K562 (cell line): ENCODE measurements around the gene UNC13A. TPM values are rescaled to one million over a fixed set of nuclear protein-coding genes. Genes with fewer than 3 reads are reported as not detected.

Source experiments
- ATAC-seq: fragments of 200-7000 bp; cut with Tn5 transposase; 3 replicates; pipeline ENCODE4 v1.9.1; 2020; ENCODE audit warnings: moderate library complexity
- BruUV-seq: library from RNA; stranded (reverse); fragments of 400-500 nt; replicated peaks from 2 replicates; lab custom pipeline; 2021; lab: Mats Ljungman, UMichigan
- CTCF ChIA-PET: fragments of 300-600 bp; formaldehyde crosslinking; extraction: SDS; loops from one replicate; lab custom pipeline; 2021; ENCODE audit warnings: low intra/inter-chr PET ratio; lab: Yijun Ruan, JAX
- POLR2A ChIA-PET: fragments of 300-600, 350-650 bp; sonication (Branson Sonifier 250); formaldehyde crosslinking; extraction: SDS; loops from one replicate; lab custom pipeline; 2021; ENCODE audit warnings: antibody characterized with exemption, inconsistent platforms; lab: Yijun Ruan, JAX
- DNase-seq, 4 experiments: peaks; one replicate each; pipeline versions ENCODE4 v3.0.0 to v3.0.0-alpha.2; 2011 to 2018; ENCODE audit warnings: low spot score in 3 of 4, mixed read lengths in 3 of 4; ENCODE audit errors: extremely low read depth in 1 of 4
- FAIRE-seq: peaks from 2 replicates; lab custom pipeline; 2011; peaks lifted over from hg19 to GRCh38; lab: Jason Lieb, UNC
- H2AFZ ChIP-seq: 2 replicates; pipeline ENCODE4 v1.6.0; 2011; ENCODE audit warnings: low read depth, low read length, control low read depth, inconsistent platforms
- H3K27ac ChIP-seq: fragments of 200-600 bp; 3 replicates; pipeline ENCODE4 v1.8.0; 2011; ENCODE audit warnings: low read depth, mild to moderate bottlenecking, control low read depth, inconsistent platforms, low read length, moderate library complexity, mixed read lengths; ENCODE audit errors: extremely low read depth
- H3K27me3 ChIP-seq, 2 experiments: fragments of 300-600 bp in 1 of 2; 2 replicates in 1 of 2; 3 replicates in 1 of 2; pipeline versions ENCODE4 v1.6.0 to v1.8.0; 2011; ENCODE audit warnings: inconsistent platforms in 2 of 2, low read length in 2 of 2, mild to moderate bottlenecking in 1 of 2, mixed read lengths in 1 of 2, moderate library complexity in 1 of 2; ENCODE audit not compliant: control insufficient read depth in 2 of 2, insufficient read depth in 2 of 2
- H3K36me3 ChIP-seq: fragments of 300-600 bp; 3 replicates; pipeline ENCODE4 v1.8.0; 2011; ENCODE audit warnings: mild to moderate bottlenecking, low read length, inconsistent platforms; ENCODE audit not compliant: control insufficient read depth, insufficient read depth
- H3K4me1 ChIP-seq, 2 experiments: fragments of 200-600 bp in 1 of 2; replicated peaks in 1 of 2; 2 replicates in 1 of 2; 3 replicates in 1 of 2; pipeline versions ENCODE4 v1.5.1 to v1.8.0; 2011; ENCODE audit warnings: inconsistent platforms in 2 of 2, low read length in 2 of 2, mild to moderate bottlenecking in 1 of 2, mixed read lengths in 1 of 2, moderate library complexity in 1 of 2; ENCODE audit not compliant: control insufficient read depth in 2 of 2, insufficient read depth in 2 of 2
- H3K4me2 ChIP-seq: 2 replicates; pipeline ENCODE4 v1.6.1; 2011; ENCODE audit warnings: low read length, control low read depth, inconsistent platforms, mixed read lengths; ENCODE audit not compliant: insufficient read depth
- H3K4me3 ChIP-seq: fragments of 200-600 bp; sonication (generic), shearing (Covaris generic); 2 replicates; pipeline ENCODE4 v1.5.1; 2016; ENCODE audit warnings: control low read depth, inconsistent platforms
- H3K79me2 ChIP-seq: fragments of 200-600 bp; 3 replicates; pipeline ENCODE4 v1.8.0; 2011; ENCODE audit warnings: low read length, inconsistent platforms; ENCODE audit not compliant: control insufficient read depth, insufficient read depth
- H3K9ac ChIP-seq, 2 experiments: 2 replicates each; pipeline versions ENCODE4 v1.6.0 to v1.6.1; 2011; ENCODE audit warnings: low read depth in 2 of 2, low read length in 2 of 2, control low read depth in 1 of 2, inconsistent platforms in 1 of 2, mild to moderate bottlenecking in 1 of 2, mixed read lengths in 1 of 2; ENCODE audit not compliant: insufficient read depth in 1 of 2
- H3K9me1 ChIP-seq: one replicate; pipeline ENCODE4 v1.6.0; 2011; ENCODE audit warnings: inconsistent platforms, mild to moderate bottlenecking, low read length, moderate library complexity; ENCODE audit not compliant: control insufficient read depth, insufficient read depth
- H3K9me3 ChIP-seq: replicated peaks from 2 replicates; pipeline ENCODE4 v1.5.1; 2011; ENCODE audit warnings: low read depth, low read length, inconsistent platforms; ENCODE audit not compliant: control insufficient read depth, insufficient read depth
- H4K20me1 ChIP-seq: replicated peaks from 2 replicates; pipeline ENCODE4 v1.6.1; 2011; ENCODE audit warnings: low read length, inconsistent platforms, mixed read lengths; ENCODE audit not compliant: control insufficient read depth, insufficient read depth
- FOS ChIP-seq: IDR thresholded peaks from 3 replicates; pipeline ENCODE4 v1.6.1; 2011; ENCODE audit not compliant: insufficient read length; ENCODE audit errors: extremely low read depth
- GATAD2B ChIP-seq: fragments of 450-650 bp; IDR thresholded peaks from 2 replicates; pipeline ENCODE4 v1.6.1; 2017; ENCODE audit warnings: mild to moderate bottlenecking, borderline replicate concordance
- HDGF ChIP-seq: fragments of 450-650 bp; IDR thresholded peaks from 2 replicates; pipeline ENCODE4 v1.6.1; 2016
- NCOA2 ChIP-seq, 2 experiments: fragments of 450-650 bp; IDR thresholded peaks; 2 replicates each; pipeline ENCODE4 v1.6.1; 2018; ENCODE audit warnings: mild to moderate bottlenecking in 2 of 2, moderate library complexity in 1 of 2; ENCODE audit not compliant: partially characterized antibody in 2 of 2
- RFX1 ChIP-seq: fragments of 450-650 bp; IDR thresholded peaks from 2 replicates; pipeline ENCODE4 v1.6.1; 2016; ENCODE audit warnings: mild to moderate bottlenecking, moderate library complexity
- ZBTB40 ChIP-seq, 2 experiments: fragments of 450-650 bp in 1 of 2; sonication (generic) in 1 of 2; formaldehyde crosslinking in 1 of 2; IDR thresholded peaks; 2 replicates each; pipeline versions ENCODE4 v1.7.1 to v1.9.0; 2016 to 2022; ENCODE audit warnings: inconsistent platforms in 1 of 2, mild to moderate bottlenecking in 1 of 2, missing genetic modification reagents in 1 of 2
- ZFP36 ChIP-seq: fragments of 150-350 bp; IDR thresholded peaks from 2 replicates; pipeline ENCODE4 v1.6.1; 2018; ENCODE audit warnings: low read length, low read depth; ENCODE audit not compliant: partially characterized antibody
- ZNF253 ChIP-seq: fragments of 250-450 bp; sonication (Bioruptor Pico); conservative IDR thresholded peaks from 2 replicates; pipeline ENCODE4 v1.6.1; 2021; ENCODE audit warnings: mild to moderate bottlenecking
- ZSCAN32 ChIP-seq: fragments of 450-650 bp; formaldehyde crosslinking; IDR thresholded peaks from 2 replicates; pipeline ENCODE4 v1.4.0; 2020; ENCODE audit warnings: mild to moderate bottlenecking, moderate library complexity
- WGBS: fragments of 100-300 bp; shearing (Covaris generic); methylation state at CpG from one replicate; pipeline ENCODE4 v1.1.6; 2016; ENCODE audit warnings: low coverage, mixed read lengths; ENCODE audit not compliant: insufficient coverage; ENCODE audit errors: missing lambda C conversion rate; 5-methylcytosine and 5-hydroxymethylcytosine counted together
- in situ Hi-C: fragments of 300-500 bp; cut with MboI; formaldehyde crosslinking; loops from 4 replicates; pipeline ENCODE4 v1.15.0; 2018; ENCODE audit warnings: inconsistent platforms, mixed read lengths
- intact Hi-C: fragments of 100-400 bp; cut with micrococcal nuclease; formaldehyde crosslinking; loops from 2 replicates; pipeline ENCODE4 v1.14.2; 2022
- polyA plus RNA-seq, 8 experiments: library from polyadenylated mRNA; depleted of rRNA in 4 of 8; stranded (reverse) in 5 of 8; unstranded in 3 of 8; fragments of >200 nt; fragmentation: Nextera tagmentation in 2 of 8; fragmentation: Illumina TruSeq in 1 of 8; extraction: Ambion mirVana in 2 of 8; extraction: Trizol in 1 of 8; gene quantifications; 2 replicates each; pipeline versions ENCODE4 v1.2.1 to v1.2.3, GENCODE V29; 2011 to 2014; ENCODE audit warnings: inconsistent platforms in 1 of 8, missing spikeins in 1 of 8
- total RNA-seq, 7 experiments: library from RNA; depleted of rRNA in 6 of 7; stranded (reverse); fragments of >200 nt in 6 of 7; fragmentation: Illumina TruSeq in 2 of 7; extraction: Trizol in 2 of 7; gene quantifications; 2 replicates each; pipeline versions ENCODE4 v1.2.1 to v1.2.3, GENCODE V29; 2011 to 2021; ENCODE audit warnings: low replicate concordance in 1 of 7

UNC13A gene
- total and polyA plus RNA-seq, 9 of the 15 experiments (the other 6 are each of a cell fraction or from before 2014, with no cell fraction given), result 0.03 to 1.0 (median 0.25) TPM

- Histone ChIP-seq H3K4me2 (no peak overlapping the region), H3K27ac (no peak overlapping the region), H3K4me1 (peaks cover 0 to 28% of the 10 kb centered on the region in 2 experiments; a peak in 3 of 5 replicates), H3K9me1 (no peaks in the 10 kb centered on the region), H3K27me3 (peaks cover 3 to 19% of the 10 kb centered on the region in 2 experiments; a peak in 4 of 5 replicates), H3K79me2 (no peaks in the 10 kb centered on the region), H3K9ac (no peak overlapping the region), H3K9me3 (no peaks in the 10 kb centered on the region), H3K36me3 (no peaks in the 10 kb centered on the region), H3K4me3 (no peak overlapping the region), H4K20me1 (peaks cover 19% of the 10 kb centered on the region), H2AFZ (no peak overlapping the region)
- ChIA-PET POLR2A (no interaction called here), CTCF (no interaction called here)
- no peak for FAIRE-seq
- intact Hi-C loops (no loop called here), in situ Hi-C loops (no loop called here)
- BruUV-seq, result no TSS peak
- DNase-seq, result no peak
- WGBS, result 16% methylated on average over 13 of the region's 15 CpGs
- TF ChIP-seq ZFP36, result no peak
- no peak for TF ChIP-seq HDGF
- no peak for TF ChIP-seq FOS
- TF ChIP-seq ZSCAN32 (CRISPR knock-in tag), result no peak
- no peak for TF ChIP-seq RFX1
- no peak for TF ChIP-seq NCOA2 (IDR thresholded peaks at IDR 0.05; ENCODE audit: partially characterized antibody in 2 of 2)
- no peak for TF ChIP-seq GATAD2B
- TF ChIP-seq ZBTB40 (IDR thresholded peaks at IDR 0.05), result no peak
- TF ChIP-seq ZBTB40 (CRISPR knock-in tag; IDR thresholded peaks at IDR 0.05), result no peak
- TF ChIP-seq ZNF253 (CRISPR knock-in tag), result no peak
- ATAC-seq, result no peak
Observed at GRCh38 chr19:17685451-17686022, 2.6 kb downstream of the UNC13A start.
